Gastroesophageal sphincter (tissue), 3 donors: ENCODE results near the gene FOXE3.

ENCODE experiments used
- CTCF ChIP-seq, 4 experiments: fragments of 200-600 bp in 2 of 4; fragments of 450-650 bp in 2 of 4; sonication (generic) in 1 of 4; IDR thresholded peaks; one replicate each; pipeline ENCODE4 v1.5.1; 2017 to 2019; ENCODE audit warnings: antibody characterized with exemption in 4 of 4, mild to moderate bottlenecking in 2 of 4, moderate library complexity in 2 of 4
- EP300 ChIP-seq: sonication (generic); formaldehyde crosslinking; IDR thresholded peaks from one replicate; pipeline ENCODE4 v1.6.1; 2017; ENCODE audit warnings: antibody characterized with exemption, mild to moderate bottlenecking
- POLR2A ChIP-seq, 2 donors: fragments of 450-650 bp; IDR thresholded peaks; one replicate each; pipeline ENCODE4 v1.6.1; 2017; ENCODE audit warnings: antibody characterized with exemption in 2 of 2, mild to moderate bottlenecking in 2 of 2, moderate library complexity in 1 of 2
- POLR2AphosphoS5 ChIP-seq: sonication (generic); formaldehyde crosslinking; IDR thresholded peaks from one replicate; pipeline ENCODE4 v1.6.1; 2017; ENCODE audit warnings: antibody characterized with exemption

DNA sequence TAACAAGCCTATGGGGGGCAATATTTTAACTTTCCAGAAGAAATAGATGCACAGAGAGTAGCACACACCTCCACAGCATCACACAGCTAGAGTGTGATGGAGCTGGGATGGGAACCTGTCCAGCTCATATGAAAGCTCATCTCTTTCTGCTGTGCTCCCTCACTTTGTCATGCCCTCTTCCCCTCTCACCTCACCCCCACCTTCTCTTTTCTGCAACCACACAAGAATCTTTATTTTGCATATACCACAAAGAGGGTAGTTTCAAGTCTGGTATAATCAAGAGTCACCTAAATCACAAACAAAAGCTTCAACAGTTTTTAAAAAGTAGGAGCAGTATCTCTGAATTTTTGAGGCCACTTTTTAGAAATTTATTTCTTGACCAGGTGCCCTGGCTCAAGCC lies 44.4 kb downstream of the FOXE3 start:
- no peak for TF ChIP-seq CTCF (IDR thresholded peaks at IDR 0.05)
- TF ChIP-seq POLR2AphosphoS5, result no peak
- no peak for TF ChIP-seq EP300
- TF ChIP-seq POLR2A (IDR thresholded peaks at IDR 0.05), result no peak
